Ovary (tissue), 9 donors: ENCODE data around the gene IL17RD. TPM values are rescaled to one million over a fixed set of nuclear protein-coding genes. Genes with fewer than 3 reads are reported as not detected.

Source experiments
- DNase-seq, 5 donors: peaks; one replicate each; pipeline ENCODE4 v3.0.0-alpha.2; 2019 to 2020
- H3K27ac ChIP-seq, 2 donors: fragments of 200-600 bp; one replicate each; pipeline versions ENCODE4 v1.5.1 to v1.8.0; 2019 to 2022
- H3K27me3 ChIP-seq: fragments of 200-600 bp; one replicate; pipeline ENCODE4 v1.8.0; 2022
- H3K36me3 ChIP-seq: fragments of 200-600 bp; sonication (generic); one replicate; pipeline ENCODE4 v1.5.1; 2019
- H3K4me1 ChIP-seq: one replicate; pipeline ENCODE4 v1.8.1; 2013; ENCODE audit warnings: mild to moderate bottlenecking, moderate library complexity; ENCODE audit not compliant: insufficient read depth
- H3K4me3 ChIP-seq: fragments of 200-600 bp; sonication (generic); one replicate; pipeline ENCODE4 v1.5.1; 2017
- H3K9me3 ChIP-seq, 2 donors: fragments of 200-600 bp in 1 of 2; sonication (generic) in 1 of 2; one replicate each; pipeline versions ENCODE4 v1.5.1 to v1.8.1; 2013 to 2019; ENCODE audit warnings: mild to moderate bottlenecking in 1 of 2, moderate library complexity in 1 of 2
- EP300 ChIP-seq: sonication (generic); formaldehyde crosslinking; IDR thresholded peaks from one replicate; pipeline ENCODE4 v1.6.1; 2017; ENCODE audit warnings: antibody characterized with exemption
- POLR2A ChIP-seq: fragments of 450-650 bp; IDR thresholded peaks from one replicate; pipeline ENCODE4 v1.6.1; 2017; ENCODE audit warnings: antibody characterized with exemption, mild to moderate bottlenecking, moderate library complexity
- WGBS, 3 donors: extraction: QIAGEN DNeasy Blood & Tissue Kit in 1 of 3; methylation state at CpG; one replicate each; pipeline versions ENCODE4 v1.1.5 to v1.1.7; 2013 to 2017; 5-methylcytosine and 5-hydroxymethylcytosine counted together
- intact Hi-C, 4 donors: fragments of 100-400 bp; cut with DNase I; formaldehyde crosslinking; loops; one replicate each; pipeline versions ENCODE4 v1.11.0 to v1.15.1; 2022 to 2023
- polyA plus RNA-seq, 2 donors: library from polyadenylated mRNA; stranded (reverse); fragments of 200-250 nt in 1 of 2; fragments of 350-450 nt in 1 of 2; fragmentation: Illumina TruSeq in 1 of 2; extraction: RNeasy Lipid Tissue Mini Kit (QIAGEN cat#74804) in 1 of 2; gene quantifications; one replicate each; pipeline ENCODE4 v1.2.3, GENCODE V29; 2013 to 2014
- total RNA-seq, 7 donors: library from RNA; depleted of rRNA in 2 of 7; stranded (reverse); fragments of >200 nt in 2 of 7; fragmentation: NEBNext Ultra II Directional in 3 of 7; extraction: Animal tissue kit (Norgen Biotek cat#: 25700) in 3 of 7; gene quantifications; one replicate each; pipeline versions ENCODE4 v1.1.0 to v1.2.4, GENCODE V29; 2016 to 2023
- TF ChIP-seq, protein P1 (sequence below), 3 donors: fragments of 450-650 bp in 2 of 3; fragments of 200-600 bp in 1 of 3; IDR thresholded peaks; one replicate each; pipeline versions ENCODE4 v1.5.1 to v1.8.0; 2016 to 2022; ENCODE audit warnings: antibody characterized with exemption in 3 of 3, mild to moderate bottlenecking in 1 of 3
- donor health status: DM: no; HTN: no; CAD: no; lungs with moderate emphysema.
- donor health status: DM: no; HTN: no; CAD: no.
- donor health status: Bipolar disorder and iron deficiency.
- donor health status: DM: yes; HTN: yes; CAD: no.
- donor health status: DM: no; HTN: no; CAD: no.
- donor health status: DM: yes; HTN: yes; CAD: no.

Gene IL17RD
- total and polyA plus RNA-seq, 9 donors, result 10.7 to 35.8 (median 21.8) TPM

GRCh38 chr3:57048052-57048671 is 117.0 kb downstream of the IL17RD start:
- 67 to 81% (median 75%) methylated on average over 8 of the region's 8 CpGs for WGBS, 3 donors
- no peak for DNase-seq
- H3K4me1 ChIP-seq, result peaks cover 3% of the 10 kb centered on the region
- no peak for TF ChIP-seq EP300
- TF ChIP-seq, protein P1, sequence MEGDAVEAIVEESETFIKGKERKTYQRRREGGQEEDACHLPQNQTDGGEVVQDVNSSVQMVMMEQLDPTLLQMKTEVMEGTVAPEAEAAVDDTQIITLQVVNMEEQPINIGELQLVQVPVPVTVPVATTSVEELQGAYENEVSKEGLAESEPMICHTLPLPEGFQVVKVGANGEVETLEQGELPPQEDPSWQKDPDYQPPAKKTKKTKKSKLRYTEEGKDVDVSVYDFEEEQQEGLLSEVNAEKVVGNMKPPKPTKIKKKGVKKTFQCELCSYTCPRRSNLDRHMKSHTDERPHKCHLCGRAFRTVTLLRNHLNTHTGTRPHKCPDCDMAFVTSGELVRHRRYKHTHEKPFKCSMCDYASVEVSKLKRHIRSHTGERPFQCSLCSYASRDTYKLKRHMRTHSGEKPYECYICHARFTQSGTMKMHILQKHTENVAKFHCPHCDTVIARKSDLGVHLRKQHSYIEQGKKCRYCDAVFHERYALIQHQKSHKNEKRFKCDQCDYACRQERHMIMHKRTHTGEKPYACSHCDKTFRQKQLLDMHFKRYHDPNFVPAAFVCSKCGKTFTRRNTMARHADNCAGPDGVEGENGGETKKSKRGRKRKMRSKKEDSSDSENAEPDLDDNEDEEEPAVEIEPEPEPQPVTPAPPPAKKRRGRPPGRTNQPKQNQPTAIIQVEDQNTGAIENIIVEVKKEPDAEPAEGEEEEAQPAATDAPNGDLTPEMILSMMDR (IDR thresholded peaks at IDR 0.05), result no peak
- TF ChIP-seq POLR2A, result no peak
- no peaks in the 10 kb centered on the region for H3K9me3 ChIP-seq
- intact Hi-C loops, result no loop called here
- no peaks in the 10 kb centered on the region for H3K36me3 ChIP-seq
- H3K27me3 ChIP-seq, result no peaks in the 10 kb centered on the region
- no peak overlapping the region for H3K27ac ChIP-seq
- H3K4me3 ChIP-seq, result no peak overlapping the region

- TF ChIP-seq EP300 (no peak), POLR2A (no peak)
- TF ChIP-seq, protein P1 (IDR thresholded peaks at IDR 0.05), result no peak
- H3K36me3 ChIP-seq, result no peaks in the 10 kb centered on the region
- H3K4me1 ChIP-seq, result peaks cover 3% of the 10 kb centered on the region
- no peaks in the 10 kb centered on the region for H3K27me3 ChIP-seq
- intact Hi-C loops, result no loop called here
- H3K4me3 ChIP-seq, result no peak overlapping the region
- peak in 1 of 5 donors; percentile 37 for DNase-seq
- 22 to 29% (median 23%) methylated on average over 7 of the region's 7 CpGs for WGBS, 3 donors
- H3K27ac ChIP-seq, result no peak overlapping the region
- H3K9me3 ChIP-seq, result no peaks in the 10 kb centered on the region
These were observed 118.9 kb downstream of the IL17RD start for GRCh38 chr3:57046101-57046765.

- H3K36me3 ChIP-seq, result no peaks in the 10 kb centered on the region
- TF ChIP-seq POLR2A (no peak), EP300 (no peak)
- TF ChIP-seq, protein P1 (IDR thresholded peaks at IDR 0.05), result no peak
- 0 to 56% (median 0%) methylated on average over 1 of the region's 1 CpG for WGBS, 3 donors
These were observed 121.6 kb downstream of the IL17RD start for GRCh38 chr3:57043518-57043917.

GRCh38 chr3:57041674-57042073 is 123.5 kb downstream of the IL17RD start:
- Histone ChIP-seq H3K4me3 (no peak overlapping the region), H3K27me3 (no peaks in the 10 kb centered on the region), H3K4me1 (peaks cover 3% of the 10 kb centered on the region), H3K27ac (no peak overlapping the region), H3K9me3 (no peaks in the 10 kb centered on the region), H3K36me3 (no peaks in the 10 kb centered on the region)
- 46 to 69% (median 68%) methylated on average over 6 of the region's 6 CpGs for WGBS, 3 donors
- intact Hi-C loops, result no loop called here
- TF ChIP-seq EP300 (no peak), POLR2A (no peak)
- TF ChIP-seq, protein P1 (IDR thresholded peaks at IDR 0.05), result no peak
- DNase-seq, result no peak

More at GRCh38 chr3:57043518-57043917, 121.6 kb downstream of the IL17RD start:
- no peak overlapping the region for H3K27ac ChIP-seq
- H3K27me3 ChIP-seq, result no peaks in the 10 kb centered on the region
- H3K9me3 ChIP-seq, result no peaks in the 10 kb centered on the region
- no peak overlapping the region for H3K4me3 ChIP-seq
- H3K4me1 ChIP-seq, result peaks cover 3% of the 10 kb centered on the region
- no peak for DNase-seq
- intact Hi-C loops, result no loop called here

Other genes with a start within 250 kb of the IL17RD start
- gene SPATA12, start 104.7 kb downstream of the IL17RD start, total RNA-seq, result under 1 TPM in 2 of 7 donors, not detected in 5; 0.10 TPM
- gene SPATA12, start 104.7 kb downstream of the IL17RD start, polyA plus RNA-seq, result under 1 TPM; 0.02 to 0.12 TPM
- gene HESX1, start 34.6 kb upstream of the IL17RD start, total RNA-seq, result 1 to 10 TPM in 1 of 7 donors, under 1 TPM in 5, not detected in 1; 0.23 to 1.3 (median 0.65) TPM
- gene HESX1, start 34.6 kb upstream of the IL17RD start, polyA plus RNA-seq, result 1 to 10 TPM; 1.3 to 1.4 TPM
- gene APPL1, start 62.4 kb upstream of the IL17RD start, total RNA-seq, result 10 to 100 TPM; 33.9 to 69.6 (median 50.9) TPM
- gene APPL1, start 62.4 kb upstream of the IL17RD start, polyA plus RNA-seq, result 10 to 100 TPM; 20.2 to 25.5 TPM
- gene ASB14, start 127.3 kb upstream of the IL17RD start, total RNA-seq, result under 1 TPM in 1 of 7 donors, not detected in 6; 0.80 TPM
- under 1 TPM in 1 of 2 donors, not detected in 1; 0.05 TPM for gene ASB14, start 127.3 kb upstream of the IL17RD start, polyA plus RNA-seq